SK-N-SH (cell line): ENCODE results near the gene STEAP1. TPM values are rescaled to one million over a fixed set of nuclear protein-coding genes. Genes with fewer than 3 reads are reported as not detected.

Experiments used
- CTCF ChIA-PET: fragments of 300-600, 350-600 bp; formaldehyde crosslinking; extraction: SDS; loops from one replicate; lab custom pipeline; 2021; lab: Yijun Ruan, JAX
- POLR2A ChIA-PET: fragments of 350-600 bp; sonication (Branson Sonifier 250); formaldehyde crosslinking; extraction: SDS; loops from one replicate; lab custom pipeline; 2020; ENCODE audit warnings: antibody characterized with exemption, inconsistent platforms; lab: Yijun Ruan, JAX
- DNase-seq: peaks from one replicate; pipeline ENCODE4 v3.0.0; 2012
- H2AFZ ChIP-seq: fragments of 200-600 bp; sonication (generic); 2 replicates; pipeline ENCODE4 v1.8.1; 2016; ENCODE audit warnings: antibody characterized with exemption, mild to moderate bottlenecking, low read depth
- H3F3A ChIP-seq: fragments of 200-600 bp; sonication (generic); replicated peaks from 2 replicates; pipeline ENCODE3; 2016; ENCODE audit warnings: antibody characterized with exemption, mild to moderate bottlenecking; ENCODE audit not compliant: insufficient read depth
- H3K27ac ChIP-seq, 2 experiments: fragments of 200-500 bp in 1 of 2; fragments of 200-600 bp in 1 of 2; sonication (Bioruptor generic) in 1 of 2; sonication (generic), shearing (Covaris generic) in 1 of 2; 2 replicates each; pipeline versions ENCODE4 v1.5.1 to v1.6.1; 2014 to 2016; ENCODE audit warnings: low read depth in 2 of 2, inconsistent platforms in 1 of 2, low read length in 1 of 2, mild to moderate bottlenecking in 1 of 2, mixed read lengths in 1 of 2
- H3K27me3 ChIP-seq: fragments of 200-600 bp; sonication (generic), shearing (Covaris generic); 2 replicates; pipeline ENCODE4 v1.6.1; 2016; ENCODE audit warnings: mixed run types; ENCODE audit not compliant: insufficient read depth
- H3K36me3 ChIP-seq, 2 experiments: fragments of 200-500 bp in 1 of 2; fragments of 200-600 bp in 1 of 2; sonication (Bioruptor generic) in 1 of 2; sonication (generic) in 1 of 2; replicated peaks in 1 of 2; 2 replicates each; pipeline versions ENCODE3 to v1.5.1; 2014 to 2016; ENCODE audit warnings: low read length in 1 of 2, mild to moderate bottlenecking in 1 of 2; ENCODE audit not compliant: insufficient read depth in 2 of 2, control insufficient read depth in 1 of 2
- H3K4me1 ChIP-seq, 2 experiments: fragments of 200-500 bp in 1 of 2; fragments of 200-600 bp in 1 of 2; sonication (Bioruptor generic) in 1 of 2; sonication (generic), shearing (Covaris generic) in 1 of 2; 2 replicates each; pipeline versions ENCODE4 v1.5.1 to v1.6.1; 2014 to 2016; ENCODE audit warnings: low read depth in 1 of 2, low read length in 1 of 2, mixed run types in 1 of 2; ENCODE audit not compliant: insufficient read depth in 2 of 2, control insufficient read depth in 1 of 2
- H3K4me2 ChIP-seq: fragments of 200-600 bp; sonication (generic), shearing (Covaris generic); 2 replicates; pipeline ENCODE4 v1.6.1; 2017; ENCODE audit warnings: mixed run types
- H3K4me3 ChIP-seq, 2 experiments: fragments of 200-500 bp in 1 of 2; fragments of 200-600 bp in 1 of 2; sonication (Bioruptor generic) in 1 of 2; sonication (generic), shearing (Covaris generic) in 1 of 2; 2 replicates each; pipeline versions ENCODE4 v1.5.1 to v1.8.1; 2014 to 2016; ENCODE audit warnings: low read depth in 2 of 2, inconsistent platforms in 1 of 2, low read length in 1 of 2, mild to moderate bottlenecking in 1 of 2, mixed read lengths in 1 of 2, moderate library complexity in 1 of 2
- H3K79me2 ChIP-seq: fragments of 200-600 bp; sonication (generic); 2 replicates; pipeline ENCODE4 v1.8.1; 2017; ENCODE audit warnings: mild to moderate bottlenecking; ENCODE audit not compliant: insufficient read depth
- H3K9ac ChIP-seq: fragments of 200-600 bp; sonication (generic); 2 replicates; pipeline ENCODE4 v1.6.1; 2017; ENCODE audit warnings: mixed run types
- H3K9me2 ChIP-seq: fragments of 200-600 bp; sonication (generic); 2 replicates; pipeline ENCODE4 v1.6.1; 2017; ENCODE audit warnings: mixed run types
- H3K9me3 ChIP-seq: fragments of 200-600 bp; sonication (generic); 2 replicates; pipeline ENCODE4 v1.6.1; 2017; ENCODE audit warnings: mixed run types, mild to moderate bottlenecking, moderate library complexity
- H4K20me1 ChIP-seq: fragments of 200-600 bp; sonication (generic); 2 replicates; pipeline ENCODE4 v1.6.1; 2017; ENCODE audit warnings: mild to moderate bottlenecking, mixed run types; ENCODE audit not compliant: insufficient read depth
- EZH2phosphoT487 ChIP-seq: fragments of 200-600 bp; sonication (generic); IDR thresholded peaks from 2 replicates; pipeline ENCODE4 v1.6.1; 2017; ENCODE audit warnings: low read depth, mixed run types, mild to moderate bottlenecking, antibody characterized with exemption, moderate library complexity, borderline replicate concordance
- GATA2 ChIP-seq: sonication (generic); formaldehyde crosslinking; IDR thresholded peaks from 2 replicates; pipeline ENCODE4 v1.5.0; 2020; ENCODE audit warnings: mild to moderate bottlenecking, missing genetic modification reagents
- JUND ChIP-seq: IDR thresholded peaks from 2 replicates; pipeline ENCODE4 v1.4.0; 2012
- MEF2A ChIP-seq: IDR thresholded peaks from 2 replicates; pipeline ENCODE4 v1.4.0; 2012; ENCODE audit warnings: low read depth, borderline replicate concordance
- RAD21 ChIP-seq: IDR thresholded peaks from 2 replicates; pipeline ENCODE4 v1.6.1; 2012; ENCODE audit warnings: mild to moderate bottlenecking, low read length
- RXRA ChIP-seq: IDR thresholded peaks from 2 replicates; pipeline ENCODE4 v1.4.0; 2012; ENCODE audit warnings: low read depth, mild to moderate bottlenecking, borderline replicate concordance
- TCF12 ChIP-seq: IDR thresholded peaks from 2 replicates; pipeline ENCODE4 v1.4.0; 2012
- WGBS: methylation state at CpG from one replicate; pipeline ENCODE4 v1.1.6; 2017; ENCODE audit warnings: low lambda C conversion rate; 5-methylcytosine and 5-hydroxymethylcytosine counted together
- polyA plus RNA-seq, 3 experiments: library from polyadenylated mRNA; depleted of rRNA; stranded (reverse); fragments of >200 nt; gene quantifications; 2 replicates each; pipeline ENCODE4 v1.2.3, GENCODE V29; 2012
- TF ChIP-seq, protein P1 (sequence below): fragments of 200-600 bp; sonication (generic); IDR thresholded peaks from 2 replicates; pipeline ENCODE4 v1.6.1; 2017; ENCODE audit warnings: antibody characterized with exemption, mild to moderate bottlenecking, moderate library complexity
- TF ChIP-seq, protein P2 (sequence below): fragments of 150-350 bp; IDR thresholded peaks from 2 replicates; pipeline ENCODE4 v1.6.1; 2016; ENCODE audit warnings: mild to moderate bottlenecking, low read depth, low read length
- TF ChIP-seq, protein P3 (sequence below): IDR thresholded peaks from 2 replicates; pipeline ENCODE4 v1.6.1; 2012; ENCODE audit warnings: mild to moderate bottlenecking, low read depth, low read length, moderate library complexity
- TF ChIP-seq, protein P4 (sequence below): IDR thresholded peaks from 2 replicates; pipeline ENCODE4; 2012
- TF ChIP-seq, protein P5 (sequence below): IDR thresholded peaks from 2 replicates; pipeline ENCODE4 v1.4.0; 2012; ENCODE audit warnings: low read depth

STEAP1 gene
- polyA plus RNA-seq, 1 of the 3 experiments (the other 2 are of a cell fraction) = 17.0 TPM

DNA sequence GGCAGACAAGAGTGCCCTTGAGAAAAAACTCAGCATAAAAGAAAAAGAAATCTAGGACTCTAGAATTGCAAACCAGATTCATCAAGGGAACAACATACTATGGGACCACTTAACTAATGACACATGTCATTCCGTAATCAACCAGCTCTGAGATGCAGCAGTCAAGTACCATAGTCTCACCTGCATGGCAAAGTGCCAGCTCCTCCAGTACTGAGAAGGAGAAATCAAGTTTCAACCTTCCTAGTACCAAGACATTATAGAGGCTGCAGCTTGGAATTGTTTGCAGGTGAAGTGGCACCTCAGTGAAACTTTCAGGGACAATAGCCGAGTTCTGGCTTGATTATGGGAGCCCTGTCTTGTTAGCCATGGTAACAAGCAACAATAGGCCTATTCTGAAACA is 11.5 kb downstream of the STEAP1 start (continued):
- TF ChIP-seq, protein P1, sequence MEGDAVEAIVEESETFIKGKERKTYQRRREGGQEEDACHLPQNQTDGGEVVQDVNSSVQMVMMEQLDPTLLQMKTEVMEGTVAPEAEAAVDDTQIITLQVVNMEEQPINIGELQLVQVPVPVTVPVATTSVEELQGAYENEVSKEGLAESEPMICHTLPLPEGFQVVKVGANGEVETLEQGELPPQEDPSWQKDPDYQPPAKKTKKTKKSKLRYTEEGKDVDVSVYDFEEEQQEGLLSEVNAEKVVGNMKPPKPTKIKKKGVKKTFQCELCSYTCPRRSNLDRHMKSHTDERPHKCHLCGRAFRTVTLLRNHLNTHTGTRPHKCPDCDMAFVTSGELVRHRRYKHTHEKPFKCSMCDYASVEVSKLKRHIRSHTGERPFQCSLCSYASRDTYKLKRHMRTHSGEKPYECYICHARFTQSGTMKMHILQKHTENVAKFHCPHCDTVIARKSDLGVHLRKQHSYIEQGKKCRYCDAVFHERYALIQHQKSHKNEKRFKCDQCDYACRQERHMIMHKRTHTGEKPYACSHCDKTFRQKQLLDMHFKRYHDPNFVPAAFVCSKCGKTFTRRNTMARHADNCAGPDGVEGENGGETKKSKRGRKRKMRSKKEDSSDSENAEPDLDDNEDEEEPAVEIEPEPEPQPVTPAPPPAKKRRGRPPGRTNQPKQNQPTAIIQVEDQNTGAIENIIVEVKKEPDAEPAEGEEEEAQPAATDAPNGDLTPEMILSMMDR = no peak
- TF ChIP-seq RXRA (no peak), TCF12 (no peak), MEF2A (no peak)
- TF ChIP-seq, protein P2, sequence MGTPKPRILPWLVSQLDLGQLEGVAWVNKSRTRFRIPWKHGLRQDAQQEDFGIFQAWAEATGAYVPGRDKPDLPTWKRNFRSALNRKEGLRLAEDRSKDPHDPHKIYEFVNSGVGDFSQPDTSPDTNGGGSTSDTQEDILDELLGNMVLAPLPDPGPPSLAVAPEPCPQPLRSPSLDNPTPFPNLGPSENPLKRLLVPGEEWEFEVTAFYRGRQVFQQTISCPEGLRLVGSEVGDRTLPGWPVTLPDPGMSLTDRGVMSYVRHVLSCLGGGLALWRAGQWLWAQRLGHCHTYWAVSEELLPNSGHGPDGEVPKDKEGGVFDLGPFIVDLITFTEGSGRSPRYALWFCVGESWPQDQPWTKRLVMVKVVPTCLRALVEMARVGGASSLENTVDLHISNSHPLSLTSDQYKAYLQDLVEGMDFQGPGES = no peak

DNA sequence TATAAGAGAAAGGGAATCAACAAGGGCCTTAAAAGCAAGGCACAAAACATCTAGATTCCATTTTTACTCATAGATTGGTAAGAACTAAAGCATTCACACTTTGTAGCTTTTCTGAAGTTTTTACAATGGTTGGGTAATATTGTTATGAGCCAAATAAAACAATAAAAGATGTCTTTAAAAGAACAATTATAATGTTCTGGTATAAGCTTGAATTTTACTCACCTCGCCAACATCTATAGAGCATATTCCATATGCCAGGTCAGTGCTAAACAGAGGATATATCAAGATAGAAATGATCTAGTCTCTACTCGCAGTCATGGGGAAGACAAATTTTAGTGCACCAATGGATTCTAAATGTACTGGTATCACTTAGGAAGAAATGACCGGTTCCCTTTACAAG is 11.9 kb downstream of the STEAP1 start:
- no peaks in the 10 kb centered on the region for H3K4me1 ChIP-seq
- H3K9me2 ChIP-seq = no peaks in the 10 kb centered on the region
- ChIA-PET CTCF (interaction anchor here (0.6 to 2.9 kb wide), 4 partner anchors 12 to 385 kb away, joined by 3 to 10 read pairs (median 6); partner anchors contain the start of genes STEAP1 and STEAP2), POLR2A (no interaction called here)
- H3K27ac ChIP-seq = no peak overlapping the region
- no peaks in the 10 kb centered on the region for H3K27me3 ChIP-seq
- no peak for TF ChIP-seq EZH2phosphoT487
- TF ChIP-seq, protein P3, sequence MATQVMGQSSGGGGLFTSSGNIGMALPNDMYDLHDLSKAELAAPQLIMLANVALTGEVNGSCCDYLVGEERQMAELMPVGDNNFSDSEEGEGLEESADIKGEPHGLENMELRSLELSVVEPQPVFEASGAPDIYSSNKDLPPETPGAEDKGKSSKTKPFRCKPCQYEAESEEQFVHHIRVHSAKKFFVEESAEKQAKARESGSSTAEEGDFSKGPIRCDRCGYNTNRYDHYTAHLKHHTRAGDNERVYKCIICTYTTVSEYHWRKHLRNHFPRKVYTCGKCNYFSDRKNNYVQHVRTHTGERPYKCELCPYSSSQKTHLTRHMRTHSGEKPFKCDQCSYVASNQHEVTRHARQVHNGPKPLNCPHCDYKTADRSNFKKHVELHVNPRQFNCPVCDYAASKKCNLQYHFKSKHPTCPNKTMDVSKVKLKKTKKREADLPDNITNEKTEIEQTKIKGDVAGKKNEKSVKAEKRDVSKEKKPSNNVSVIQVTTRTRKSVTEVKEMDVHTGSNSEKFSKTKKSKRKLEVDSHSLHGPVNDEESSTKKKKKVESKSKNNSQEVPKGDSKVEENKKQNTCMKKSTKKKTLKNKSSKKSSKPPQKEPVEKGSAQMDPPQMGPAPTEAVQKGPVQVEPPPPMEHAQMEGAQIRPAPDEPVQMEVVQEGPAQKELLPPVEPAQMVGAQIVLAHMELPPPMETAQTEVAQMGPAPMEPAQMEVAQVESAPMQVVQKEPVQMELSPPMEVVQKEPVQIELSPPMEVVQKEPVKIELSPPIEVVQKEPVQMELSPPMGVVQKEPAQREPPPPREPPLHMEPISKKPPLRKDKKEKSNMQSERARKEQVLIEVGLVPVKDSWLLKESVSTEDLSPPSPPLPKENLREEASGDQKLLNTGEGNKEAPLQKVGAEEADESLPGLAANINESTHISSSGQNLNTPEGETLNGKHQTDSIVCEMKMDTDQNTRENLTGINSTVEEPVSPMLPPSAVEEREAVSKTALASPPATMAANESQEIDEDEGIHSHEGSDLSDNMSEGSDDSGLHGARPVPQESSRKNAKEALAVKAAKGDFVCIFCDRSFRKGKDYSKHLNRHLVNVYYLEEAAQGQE = no peak
- TF ChIP-seq JUND = no peak
- TF ChIP-seq GATA2 (CRISPR knock-in tag) = no peak
- TF ChIP-seq, protein P4, sequence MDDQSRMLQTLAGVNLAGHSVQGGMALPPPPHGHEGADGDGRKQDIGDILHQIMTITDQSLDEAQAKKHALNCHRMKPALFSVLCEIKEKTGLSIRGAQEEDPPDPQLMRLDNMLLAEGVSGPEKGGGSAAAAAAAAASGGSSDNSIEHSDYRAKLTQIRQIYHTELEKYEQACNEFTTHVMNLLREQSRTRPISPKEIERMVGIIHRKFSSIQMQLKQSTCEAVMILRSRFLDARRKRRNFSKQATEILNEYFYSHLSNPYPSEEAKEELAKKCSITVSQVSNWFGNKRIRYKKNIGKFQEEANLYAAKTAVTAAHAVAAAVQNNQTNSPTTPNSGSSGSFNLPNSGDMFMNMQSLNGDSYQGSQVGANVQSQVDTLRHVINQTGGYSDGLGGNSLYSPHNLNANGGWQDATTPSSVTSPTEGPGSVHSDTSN = no peak
- TF ChIP-seq RAD21 = no peak
- TF ChIP-seq, protein P5, sequence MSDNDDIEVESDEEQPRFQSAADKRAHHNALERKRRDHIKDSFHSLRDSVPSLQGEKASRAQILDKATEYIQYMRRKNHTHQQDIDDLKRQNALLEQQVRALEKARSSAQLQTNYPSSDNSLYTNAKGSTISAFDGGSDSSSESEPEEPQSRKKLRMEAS = no peak
- no peak for TF ChIP-seq TCF12
- no peaks in the 10 kb centered on the region for H3K79me2 ChIP-seq
- H3K4me3 ChIP-seq = no peak overlapping the region
- no peak overlapping the region for H2AFZ ChIP-seq
- no peaks in the 10 kb centered on the region for H3F3A ChIP-seq
- no peak for DNase-seq
- H4K20me1 ChIP-seq = no peaks in the 10 kb centered on the region
- peaks cover 22% of the 10 kb centered on the region for H3K9me3 ChIP-seq
- peaks cover 0 to 43% of the 10 kb centered on the region in 2 experiments for H3K36me3 ChIP-seq
- H3K9ac ChIP-seq = no peak overlapping the region
- no peak overlapping the region for H3K4me2 ChIP-seq
- 61% methylated on average over 3 of the region's 3 CpGs for WGBS
